Left ventricle myocardium superior (tissue), 1 donor: ENCODE data around the gene SLC26A11. TPM values are rescaled to one million over a fixed set of nuclear protein-coding genes. Genes with fewer than 3 reads are reported as not detected.
A peak's percentile ranks its signal among the peaks of the same experiment; 100 is the strongest.
"Not testable (repeated sequence)": the region's sequence is repeated elsewhere in the genome, so short reads cannot be mapped to it uniquely, and the experiment has no call there.

Source experiments
- ATAC-seq: fragments of 200-7000 bp; cut with Tn5 transposase; one replicate; pipeline ENCODE4 v1.9.1; 2020; ENCODE audit warnings: mild to moderate bottlenecking, moderate library complexity
- DNase-seq: peaks from one replicate; pipeline ENCODE4 v3.0.0-alpha.2; 2020
- intact Hi-C: fragments of 100-400 bp; cut with micrococcal nuclease; formaldehyde crosslinking; loops from one replicate; pipeline ENCODE4 v1.11.0; 2022
- total RNA-seq: library from RNA; stranded (reverse); fragmentation: NEBNext Ultra II Directional; extraction: Animal tissue kit (Norgen Biotek cat#: 25700); gene quantifications from one replicate; pipeline ENCODE4 v1.2.1, GENCODE V29; 2021
- donor health status: DM: no; HTN: yes; CAD: no; lungs with severe emphysema.

SLC26A11 gene
- total RNA-seq, 1 donor from 2014 or later: 10.6 TPM

DNA sequence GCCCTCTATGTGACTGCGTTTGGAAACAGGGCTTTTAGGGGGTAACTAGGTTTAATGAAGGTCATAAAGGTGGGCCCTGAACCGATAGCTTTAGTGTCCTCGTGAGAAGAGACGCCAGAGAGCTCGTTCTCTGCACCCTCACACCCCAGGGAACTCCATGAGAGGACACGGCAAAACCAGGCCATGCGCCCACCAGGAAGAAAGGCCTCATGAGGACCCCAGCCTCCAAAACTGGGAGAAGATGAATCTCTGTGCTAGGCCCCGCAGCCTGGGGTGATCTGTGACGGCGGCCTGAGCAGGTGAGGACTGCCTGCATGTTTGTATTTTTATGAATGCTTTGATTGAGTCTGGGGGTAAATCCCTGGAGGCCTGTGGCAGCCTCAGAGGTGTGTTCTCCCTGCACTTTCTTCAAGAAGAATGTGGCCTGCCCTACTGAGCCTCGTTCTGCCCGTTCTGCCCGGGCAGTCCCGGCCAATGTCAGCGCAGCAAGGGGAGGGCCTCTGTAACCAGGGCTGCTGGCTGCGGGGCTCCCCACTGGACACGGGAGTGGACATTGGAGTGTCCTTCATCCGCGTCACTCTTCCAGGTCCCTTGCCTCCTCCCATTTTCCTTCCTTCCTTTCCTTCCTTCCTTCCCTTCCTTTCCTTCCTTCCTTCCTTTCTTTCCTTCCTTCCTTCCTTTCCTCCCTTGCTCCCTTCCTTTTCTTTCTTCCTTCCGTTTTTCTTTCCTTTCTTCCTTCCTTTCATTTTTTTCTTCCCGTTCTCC, 33.6 kb downstream of the SLC26A11 start:
- no peak for ATAC-seq
- no peak for DNase-seq
- intact Hi-C loops: no loop called here

DNA sequence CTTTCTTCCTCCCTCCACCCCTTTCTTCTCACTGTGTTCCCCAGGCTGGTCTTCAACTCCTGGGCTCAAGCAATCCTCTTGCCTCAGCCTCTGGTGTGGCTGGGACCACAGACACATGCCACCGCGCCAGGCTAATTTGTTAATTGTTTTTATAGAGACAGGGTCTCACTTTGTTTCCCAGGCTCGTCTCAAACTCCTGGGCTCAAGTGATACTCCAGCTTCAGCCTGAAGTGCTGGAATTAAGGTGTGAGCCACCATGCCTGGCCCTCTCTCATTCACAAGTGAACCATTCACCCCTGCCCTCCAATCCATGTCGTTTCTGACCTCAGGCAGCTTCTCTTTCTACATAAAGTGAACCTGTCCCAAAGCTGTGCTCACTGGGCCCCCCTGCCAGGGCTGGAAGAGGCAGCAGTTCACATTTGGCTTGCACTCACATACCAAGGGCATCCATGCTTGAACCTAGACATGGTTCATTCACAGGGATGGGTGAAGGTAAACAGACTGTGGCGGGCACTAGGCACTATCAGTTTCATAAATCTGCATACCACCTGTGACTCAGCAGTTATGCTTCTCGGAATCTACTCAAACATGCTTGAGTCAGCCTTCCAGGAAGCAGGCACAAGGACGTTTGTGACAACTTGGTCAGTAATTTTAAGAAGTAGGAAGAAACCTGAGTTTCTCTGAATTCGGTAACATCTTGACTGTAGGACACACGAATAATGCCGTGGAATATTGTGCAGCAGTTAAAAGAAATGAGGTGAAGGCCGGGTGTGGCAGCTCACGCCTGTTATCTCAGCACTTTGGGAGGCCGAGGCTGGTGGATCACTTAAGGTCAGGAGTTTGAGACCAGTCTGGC, 34.4 kb downstream of the SLC26A11 start:
- intact Hi-C loops: no loop called here
- ATAC-seq (peak; percentile 27), DNase-seq (no peak)

DNA sequence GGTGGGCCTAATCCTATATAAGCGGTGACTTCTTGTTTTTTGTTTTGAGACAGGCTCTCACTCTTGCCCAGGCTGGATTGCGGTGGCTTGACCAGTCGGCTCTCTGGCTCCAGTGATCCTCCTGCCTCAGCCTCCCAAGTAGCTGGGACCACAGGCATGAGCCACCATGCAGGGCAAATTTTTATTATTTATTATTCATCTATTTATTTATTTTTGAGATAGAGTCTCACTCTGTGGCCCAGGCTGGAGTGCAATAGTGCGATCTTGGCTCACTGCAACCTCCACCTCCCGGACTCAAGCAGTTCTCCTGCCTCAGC, 35.8 kb downstream of the SLC26A11 start:
- ATAC-seq (no peak), DNase-seq (no peak)
- intact Hi-C loops: no loop called here

DNA sequence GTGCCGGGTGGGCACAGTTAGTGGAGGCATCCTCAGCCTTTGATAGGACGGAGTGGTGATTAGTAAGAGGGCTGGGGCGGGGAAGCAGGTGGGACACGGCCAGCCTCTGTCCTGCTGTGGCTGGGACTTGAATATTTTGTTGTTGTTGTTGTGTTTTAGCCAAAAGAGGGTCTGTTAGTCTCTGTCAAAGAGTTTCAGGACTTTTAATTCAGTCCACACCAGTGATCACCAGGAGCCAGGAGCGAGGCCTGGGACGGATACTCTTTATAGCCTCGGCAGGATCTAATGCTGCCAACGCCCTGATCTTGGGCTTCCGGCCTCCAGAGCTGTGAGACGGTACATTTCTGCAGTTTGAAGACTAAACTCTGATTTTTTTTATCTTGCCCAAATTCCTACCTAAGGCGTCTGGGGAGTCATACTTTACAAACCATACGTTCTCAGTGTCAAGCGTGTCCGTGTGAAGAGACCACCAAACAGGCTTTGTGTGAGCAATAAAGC, 37.5 kb downstream of the SLC26A11 start:
- no peak for DNase-seq
- ATAC-seq: no peak

DNA sequence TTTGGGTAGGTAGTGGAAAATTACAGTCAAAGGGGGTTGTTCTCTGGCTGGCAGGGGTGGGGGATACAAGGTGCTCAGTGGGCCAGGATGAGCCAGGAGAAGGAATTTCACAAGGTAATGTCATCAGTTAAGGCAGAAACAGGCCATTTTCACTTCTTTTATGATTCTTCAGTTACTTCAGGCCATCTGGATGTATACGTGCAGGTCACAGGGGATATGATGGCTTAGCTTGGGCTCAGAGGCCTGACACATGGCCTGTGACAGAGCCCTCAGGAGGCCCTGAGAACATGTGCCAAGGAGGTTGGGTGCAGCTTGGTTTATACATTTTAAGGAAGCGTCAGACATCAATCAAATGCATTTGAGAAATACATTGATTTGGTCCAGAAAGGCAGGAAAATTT, 38.1 kb downstream of the SLC26A11 start:
- DNase-seq, intact Hi-C loops, ATAC-seq: not testable (repeated sequence)

More for the DNA sequence above, 37.5 kb downstream of the SLC26A11 start:
- intact Hi-C loops: no loop called here

DNA sequence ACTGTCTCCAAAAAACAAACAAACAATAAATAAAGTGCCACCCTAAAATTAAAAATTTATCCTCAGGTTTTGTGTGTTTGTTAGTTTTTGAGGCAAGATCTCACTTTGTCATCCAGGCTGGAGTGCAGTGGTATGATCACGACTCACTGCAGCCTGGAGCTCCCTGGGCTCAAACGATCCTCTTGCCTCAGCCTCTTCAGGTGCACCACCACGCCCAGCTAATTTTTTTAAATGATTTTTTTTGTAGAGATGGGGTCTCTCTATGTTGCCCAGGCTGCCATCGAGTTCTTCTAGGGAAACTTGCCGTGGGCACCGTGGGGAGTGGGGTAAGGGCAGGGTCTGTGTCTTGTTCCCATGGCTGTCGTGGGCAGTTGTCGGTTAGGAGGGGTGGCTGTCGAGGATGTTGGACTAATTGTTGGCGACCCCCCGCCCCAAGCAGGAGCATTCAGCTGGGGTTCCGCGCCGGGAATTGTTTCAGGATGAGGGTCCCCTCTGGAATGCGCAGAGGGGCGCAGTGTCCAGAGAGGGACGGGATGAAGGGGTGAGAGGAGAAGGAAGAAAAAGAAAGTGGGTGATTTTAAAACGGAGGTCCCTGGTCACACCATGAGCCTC, 39.3 kb downstream of the SLC26A11 start:
- intact Hi-C loops: no loop called here
- ATAC-seq: no peak

DNA sequence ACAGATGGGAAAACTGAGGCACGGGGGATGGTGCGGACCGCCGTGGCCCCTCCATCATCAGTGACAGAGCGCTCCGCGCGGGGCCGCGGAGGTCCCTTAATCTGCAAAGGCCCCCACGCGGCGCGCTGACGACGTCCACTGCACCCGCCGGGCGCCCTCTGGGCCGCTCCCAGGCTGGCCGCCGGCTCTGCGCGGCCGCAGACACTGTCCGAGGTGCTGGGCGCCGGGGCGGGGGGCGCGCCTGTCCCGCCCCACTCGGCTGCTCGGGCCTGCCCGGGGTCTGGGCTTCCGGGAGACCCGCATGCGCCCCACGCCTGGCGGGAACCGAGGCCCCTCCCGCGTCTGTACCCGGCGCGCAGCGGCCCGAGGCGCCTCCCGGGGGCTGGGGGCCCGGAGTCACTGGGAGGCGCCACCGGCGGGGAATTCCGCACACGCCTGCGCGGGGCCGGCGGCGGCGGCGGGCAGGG, 39.9 kb downstream of the SLC26A11 start:
- intact Hi-C loops: no loop called here
- peak; percentile 86 for DNase-seq

More for the DNA sequence above, 39.3 kb downstream of the SLC26A11 start:
- DNase-seq: no peak

DNA sequence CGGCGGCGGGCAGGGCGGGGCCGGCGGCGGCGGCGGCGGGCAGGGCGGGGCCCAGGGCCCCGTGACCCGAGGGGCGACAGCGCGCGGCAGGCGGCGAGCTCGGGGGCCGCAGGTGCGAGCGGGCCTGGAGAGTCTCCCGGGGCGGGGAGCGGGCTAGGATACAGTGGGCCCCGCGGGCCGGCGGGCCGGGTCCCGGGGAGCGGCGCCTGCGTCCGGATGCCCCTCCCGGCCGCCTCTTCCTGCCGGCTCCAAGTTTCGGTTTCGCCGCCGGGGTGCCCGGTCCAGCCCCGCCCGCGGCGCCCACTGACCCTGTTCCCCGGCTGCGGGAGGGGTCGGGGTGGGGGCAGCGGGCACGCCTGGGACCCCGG, 40.5 kb downstream of the SLC26A11 start, which contains the start of gene RNF213:
TSS of gene RNF213 (plus strand) at position 62 of the 368 bp plus-strand sequence. CDS start 2,830 bp downstream, outside the sequence.
- ATAC-seq (peak; percentile 60), DNase-seq (peak; percentile 77)
- intact Hi-C loops: no loop called here

More for the DNA sequence above, 39.9 kb downstream of the SLC26A11 start:
- peak; percentile 81 for ATAC-seq

DNA sequence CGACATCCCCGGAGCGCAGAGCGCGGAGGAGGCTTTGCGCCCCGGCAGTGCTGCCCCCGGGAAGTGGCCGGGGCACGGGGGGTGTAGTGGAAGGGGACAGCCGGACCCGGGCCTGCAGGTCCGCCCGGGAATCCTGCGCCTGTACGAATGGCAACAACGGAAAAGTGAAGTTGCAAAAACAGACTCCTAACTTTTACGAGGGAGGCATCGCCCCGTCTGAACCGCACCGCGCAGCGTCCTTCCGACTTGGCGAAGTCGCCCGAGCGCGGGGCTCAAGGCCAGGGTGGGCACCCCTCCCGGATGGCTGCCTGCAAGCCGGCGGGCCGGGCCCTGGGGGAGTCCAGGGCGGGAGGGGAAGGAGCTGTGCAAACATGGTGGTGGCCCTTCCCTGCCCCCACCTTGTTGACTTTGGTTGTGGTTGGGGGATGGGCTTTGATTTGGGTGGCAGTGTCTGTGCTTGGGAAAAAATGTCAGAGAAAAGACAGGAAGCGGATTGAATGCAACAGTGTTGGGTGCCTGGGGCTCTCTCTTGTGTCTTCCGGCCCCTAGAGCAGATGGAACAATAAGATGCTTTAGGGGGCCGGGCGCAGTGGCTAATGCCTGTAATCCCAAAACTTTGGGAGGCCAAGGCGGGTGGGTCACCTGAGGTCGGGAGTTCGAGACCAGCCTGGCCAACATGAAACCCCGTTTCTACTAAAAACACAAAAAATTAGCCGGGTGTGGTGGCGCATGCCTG, 41.1 kb downstream of the SLC26A11 start:
- DNase-seq: peak; percentile 74
- intact Hi-C loops: no loop called here

DNA sequence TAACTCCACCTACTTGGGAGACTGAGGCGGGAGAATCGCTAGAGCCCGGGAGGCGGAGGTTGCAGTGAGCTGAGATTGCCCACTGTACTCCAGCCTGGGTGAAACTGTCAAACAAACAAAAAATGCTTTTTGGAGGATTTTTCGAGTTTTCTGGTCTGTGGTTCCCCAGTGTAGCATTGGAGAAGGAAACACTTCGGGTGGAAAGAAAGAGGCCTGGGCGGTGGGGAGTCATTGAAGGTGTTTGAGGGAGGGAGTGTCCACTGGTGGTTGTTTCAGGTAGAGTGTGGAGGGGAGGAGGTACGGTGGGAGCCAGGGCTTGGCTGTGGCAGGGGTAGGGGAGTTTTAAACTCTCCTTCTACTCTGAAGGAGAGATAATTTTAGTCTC, 41.7 kb downstream of the SLC26A11 start:
- no peak for ATAC-seq
- DNase-seq: no peak
- intact Hi-C loops: no loop called here

More for the DNA sequence above, 41.1 kb downstream of the SLC26A11 start:
- peak; percentile 45 for ATAC-seq

DNA sequence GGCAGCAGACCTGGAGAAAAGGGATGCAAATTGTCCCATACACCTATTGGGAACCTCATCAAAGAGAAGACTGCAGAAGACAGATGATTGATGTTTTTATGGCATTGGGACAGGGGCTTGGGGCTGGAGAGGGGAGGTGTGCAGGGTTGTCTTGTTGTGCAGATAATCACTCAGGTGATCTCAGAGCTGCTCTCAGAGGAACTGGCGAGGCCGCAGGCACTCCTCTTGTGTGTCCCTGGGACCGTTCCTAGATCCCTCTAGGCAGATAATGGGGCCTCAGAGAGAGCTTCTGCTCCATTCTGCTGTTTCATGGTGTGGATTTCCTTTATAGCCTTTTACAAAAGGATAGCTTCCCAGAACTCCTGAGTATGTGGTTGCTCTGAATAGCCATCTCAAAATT, 42.1 kb downstream of the SLC26A11 start:
- DNase-seq: no peak
- no peak for ATAC-seq
- intact Hi-C loops: no loop called here

DNA sequence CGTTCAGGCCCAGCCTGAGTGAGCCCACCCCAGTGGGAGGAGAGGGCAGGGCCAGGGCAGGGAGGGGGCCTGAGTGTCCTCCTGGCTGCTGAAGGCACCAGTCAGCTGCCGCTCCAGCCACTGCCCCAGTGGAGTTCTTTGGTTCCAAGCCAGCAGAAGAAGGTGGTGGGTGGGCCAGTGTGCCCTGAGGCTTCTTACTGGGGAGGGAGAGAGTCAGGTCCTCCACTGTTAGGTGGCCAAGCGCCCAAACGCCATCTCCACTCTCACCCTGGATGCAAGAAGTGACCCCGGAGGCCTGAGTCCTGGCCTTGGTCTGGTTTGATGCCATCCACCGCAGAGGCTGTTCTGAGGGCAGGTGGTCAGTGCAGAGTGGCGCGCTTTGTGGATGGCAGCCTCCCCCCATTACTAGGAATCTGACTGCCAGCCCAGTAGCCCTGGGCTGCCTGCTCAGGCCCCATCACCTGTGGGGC, 42.6 kb downstream of the SLC26A11 start:
- intact Hi-C loops: no loop called here
- no peak for ATAC-seq

DNA sequence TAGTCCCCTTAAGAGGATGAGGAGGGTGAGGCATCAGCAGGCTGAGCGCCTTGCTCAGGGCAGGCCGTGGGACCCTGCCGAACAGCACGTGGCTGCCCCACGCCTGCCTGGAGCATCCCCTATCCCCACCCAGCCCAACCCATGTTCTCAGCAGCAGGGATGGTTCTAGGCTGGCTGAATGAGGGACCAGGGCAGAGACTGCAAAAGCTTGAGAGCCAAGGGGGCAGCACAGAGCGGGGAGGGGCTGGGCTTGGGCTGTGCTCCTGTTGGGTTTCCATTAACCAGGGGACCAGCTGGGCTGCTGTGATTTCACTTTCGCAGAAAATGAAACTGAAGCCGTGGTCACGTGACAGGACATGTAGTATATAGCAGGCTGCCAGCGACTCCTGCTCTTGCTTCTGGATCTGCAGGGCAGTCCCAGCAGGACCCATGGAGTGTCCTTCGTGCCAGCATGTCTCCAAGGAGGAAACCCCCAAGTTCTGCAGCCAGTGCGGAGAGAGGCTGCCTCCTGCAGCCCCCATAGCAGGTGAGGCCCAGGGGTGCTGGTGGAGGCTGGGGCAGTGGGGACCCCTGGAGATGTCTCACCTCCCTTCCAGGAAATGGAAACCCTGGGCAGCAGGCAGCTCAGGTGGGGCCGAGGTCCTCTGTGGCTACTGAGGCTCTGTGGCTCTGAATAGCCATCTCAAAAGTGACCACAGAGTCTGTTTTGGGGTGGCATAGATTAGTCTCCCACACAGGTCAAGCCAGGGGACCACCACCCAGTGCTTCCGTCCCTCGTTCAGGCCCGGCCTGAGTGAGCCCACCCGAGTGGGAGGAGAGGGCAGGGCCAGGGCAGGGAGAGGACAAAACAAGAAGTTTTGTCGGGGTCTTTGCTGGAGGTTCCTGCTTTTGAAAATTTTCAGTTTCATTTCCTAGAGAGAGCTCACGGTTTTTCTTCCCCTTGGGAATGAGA, 43.3 kb downstream of the SLC26A11 start:
- intact Hi-C loops: no loop called here
- ATAC-seq (peak; percentile 50), DNase-seq (peak; percentile 79)

More for the DNA sequence above, 42.6 kb downstream of the SLC26A11 start:
- DNase-seq: no peak

DNA sequence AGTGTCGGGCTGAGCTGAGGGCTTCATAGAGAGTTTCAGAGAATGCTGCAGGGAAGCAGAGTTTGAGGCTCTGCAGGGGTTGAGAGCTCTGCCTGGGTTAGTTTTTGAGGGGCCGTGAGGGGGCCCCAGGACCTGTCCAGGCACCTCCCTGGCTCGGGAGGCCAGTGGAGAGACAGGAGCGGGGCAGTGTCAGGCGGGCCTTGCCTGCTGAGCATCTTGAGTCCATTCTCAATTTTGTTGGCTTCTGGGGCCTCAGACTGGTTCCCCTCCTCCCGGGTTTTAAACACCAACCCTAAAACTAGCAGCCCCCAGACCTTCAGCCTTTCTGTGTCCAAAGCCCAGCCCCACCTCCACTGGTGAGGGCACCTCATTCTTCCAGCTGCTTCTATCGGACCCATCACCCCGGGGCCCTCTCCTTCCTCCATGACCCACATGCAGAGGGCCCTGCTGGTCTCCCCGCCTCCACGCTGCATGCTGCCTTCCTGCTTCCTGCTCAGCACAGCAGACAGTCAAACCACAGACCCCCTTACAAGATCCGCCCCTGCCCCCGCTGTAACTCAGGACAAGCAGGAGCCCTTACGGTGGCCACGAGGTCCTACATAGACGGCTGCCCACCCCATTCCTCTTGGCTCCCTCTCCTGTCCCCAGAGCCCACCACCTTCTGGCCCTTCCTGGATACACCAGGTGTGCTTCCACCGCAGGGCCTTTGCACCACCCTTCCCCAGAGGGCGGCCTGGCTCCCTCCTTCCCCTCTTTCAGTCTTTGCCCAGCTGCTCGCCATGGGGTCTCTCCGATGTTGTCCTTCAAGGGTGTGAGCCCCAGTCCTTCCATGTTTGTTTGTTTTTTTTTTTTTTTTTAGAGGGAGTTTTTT, 44.2 kb downstream of the SLC26A11 start:
- ATAC-seq (no peak), DNase-seq (no peak)
- intact Hi-C loops: no loop called here

DNA sequence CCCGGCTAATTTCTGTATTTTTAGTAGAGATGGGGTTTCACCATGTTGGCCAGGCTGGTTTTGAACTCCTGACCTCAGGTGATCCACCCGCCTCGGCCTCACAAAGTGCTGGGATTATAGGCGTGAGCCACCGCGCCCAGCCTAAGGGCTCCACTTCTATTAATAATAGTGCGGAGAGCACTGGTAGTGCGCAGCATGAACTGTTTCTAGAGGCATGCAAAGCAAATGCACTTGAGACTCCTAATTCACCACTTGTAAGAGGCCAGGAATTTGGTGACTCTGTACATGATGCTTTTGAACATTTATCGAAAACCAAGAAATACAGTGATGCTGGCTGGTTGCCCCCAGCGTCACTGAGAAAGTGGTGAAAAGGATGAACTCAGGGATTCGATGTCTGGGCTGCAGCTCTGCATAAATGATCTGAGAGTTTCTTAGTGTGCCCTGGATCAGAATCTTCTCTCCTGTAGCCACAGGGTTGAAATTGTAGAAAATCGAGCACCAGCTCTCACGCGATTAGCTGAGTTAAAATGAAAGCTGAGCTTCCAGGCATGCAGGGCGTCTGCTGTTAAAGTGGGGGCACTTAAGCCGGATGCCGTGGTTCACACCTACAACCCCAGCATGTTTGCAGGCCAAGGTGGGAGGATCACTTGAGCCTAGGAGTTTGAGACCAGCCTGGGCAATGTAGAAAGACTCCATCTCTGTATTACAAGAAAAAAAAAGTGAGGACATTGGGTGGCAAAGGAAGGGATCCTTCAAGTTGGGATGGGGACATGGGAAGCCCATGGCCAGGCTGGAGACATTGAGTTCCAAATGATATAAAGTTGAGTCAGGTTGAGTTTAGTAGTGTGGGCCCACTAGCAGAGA, 45.2 kb downstream of the SLC26A11 start:
- intact Hi-C loops: no loop called here
- DNase-seq (no peak), ATAC-seq (no peak)

DNA sequence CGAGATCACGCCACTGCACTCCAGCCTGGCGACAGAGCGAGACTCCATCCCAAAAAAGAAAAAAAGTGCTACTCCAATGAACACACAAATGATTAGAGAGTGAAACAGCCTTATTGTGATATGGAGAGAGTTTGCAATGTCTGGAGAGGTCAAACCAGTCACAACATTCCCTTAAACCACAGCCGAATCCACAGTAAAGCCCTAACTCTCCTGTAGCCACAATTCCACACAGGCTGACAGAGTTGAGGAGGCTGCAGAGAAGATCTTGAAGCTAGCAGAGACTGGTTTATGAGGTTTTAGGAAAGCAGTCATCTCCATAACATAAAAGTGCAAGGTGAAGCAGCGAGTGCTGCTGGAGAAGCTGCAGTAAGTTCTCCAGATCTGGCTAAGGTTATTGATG, 47.2 kb downstream of the SLC26A11 start:
- ATAC-seq (no peak), DNase-seq (no peak)
- intact Hi-C loops: no loop called here
